ENCODE measurements around the gene CMKLR1.

DNA sequence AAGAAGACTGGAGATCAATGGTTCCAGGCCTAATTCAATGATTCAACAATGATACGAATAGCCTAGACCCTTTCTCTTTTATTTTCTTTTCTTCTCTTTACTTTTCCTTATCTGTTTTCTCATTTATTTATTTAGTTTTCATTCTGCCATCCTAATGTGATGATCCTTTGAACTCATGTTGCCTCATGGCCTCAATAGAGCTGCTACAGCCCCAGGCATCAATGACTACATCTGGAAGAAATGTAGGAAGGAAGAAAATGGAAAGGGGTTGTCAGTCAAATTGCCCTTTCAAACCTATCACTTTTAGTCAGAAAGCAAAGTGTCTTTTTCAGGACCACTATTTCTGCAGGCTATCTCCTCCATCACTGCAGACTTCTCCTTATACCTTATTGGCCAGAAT, 69.9 kb downstream of the CMKLR1 start:
- TF ChIP-seq EZH2 (IDR thresholded peaks at IDR 0.05; ENCODE audit: borderline replicate concordance, low read depth, low read length, severe bottlenecking) (no peak), JUN (IDR thresholded peaks at IDR 0.05; ENCODE audit: borderline replicate concordance, insufficient read depth, insufficient read length, low read depth) (no peak), POLR2AphosphoS5 (IDR thresholded peaks at IDR 0.05; ENCODE audit: insufficient read depth, low read depth, low read length) (no peak)
